Measurements from ENCODE around the gene CYSTM1. TPM values are rescaled to one million over a fixed set of nuclear protein-coding genes. Genes with fewer than 3 reads are reported as not detected.
"Not testable (repeated sequence)": the region's sequence is repeated elsewhere in the genome, so short reads cannot be mapped to it uniquely, and the experiment has no call there.

Gene CYSTM1
- total and polyA plus RNA-seq, 2 experiments from 2014 or later = 16.0 to 42.3 TPM

GRCh38 chr5:140192715-140193430 lies 17.9 kb downstream of the CYSTM1 start:
- TF ChIP-seq EZH2 (IDR thresholded peaks at IDR 0.05; ENCODE audit: insufficient read depth, poor library complexity, severe bottlenecking) (no peak), EZH2phosphoT487 (IDR thresholded peaks at IDR 0.05; ENCODE audit: insufficient read depth, low read depth) (no peak)
- H4K20me1 ChIP-seq (ENCODE audit: insufficient read depth) = no peaks in the 10 kb centered on the region
- H2AFZ ChIP-seq = no peak overlapping the region
- no peaks in the 10 kb centered on the region for H3K27me3 ChIP-seq (replicated peaks; ENCODE audit: insufficient read depth)
- H3K9me2 ChIP-seq (ENCODE audit: insufficient read depth) = no peaks in the 10 kb centered on the region
- H3K27ac ChIP-seq = no peak overlapping the region
- no peak overlapping the region for H3K4me3 ChIP-seq
- in situ Hi-C loops (cut with MboI) = no loop called here
- 86 to 93% methylated on average over 5 of the region's 5 CpGs for WGBS, 2 experiments (ENCODE audit: low coverage in 1 of 2, low lambda C conversion rate in 2 of 2, missing lambda C conversion rate in 2 of 2)
- no peak overlapping the region for H3K9ac ChIP-seq
- H3K79me2 ChIP-seq (ENCODE audit: insufficient read depth) = no peaks in the 10 kb centered on the region
- no peak for DNase-seq
- peaks cover 5% of the 10 kb centered on the region; the same call in 1 of the 2 replicates for H3F3A ChIP-seq (ENCODE audit: insufficient read depth)
- H3K9me3 ChIP-seq (ENCODE audit: low read depth) = no peaks in the 10 kb centered on the region
- H3K36me3 ChIP-seq (ENCODE audit: low read depth) = no peaks in the 10 kb centered on the region
- H3K4me2 ChIP-seq (ENCODE audit: unreplicated experiment) = no peak overlapping the region
- peaks cover 12% of the 10 kb centered on the region for H3K4me1 ChIP-seq (ENCODE audit: insufficient read depth)

- in situ Hi-C loops (cut with MboI) = no loop called here
- Histone ChIP-seq H3F3A (ENCODE audit: insufficient read depth) (peaks cover 4% of the 10 kb centered on the region; the same call in 1 of the 2 replicates), H2AFZ (no peak overlapping the region)
These were observed 19.7 kb downstream of the CYSTM1 start for GRCh38 chr5:140194662-140195061.

GRCh38 chr5:140196115-140196814 lies 21.3 kb downstream of the CYSTM1 start:
- no peak for TF ChIP-seq EZH2 (IDR thresholded peaks at IDR 0.05; ENCODE audit: insufficient read depth, poor library complexity, severe bottlenecking)
- TF ChIP-seq EZH2phosphoT487 (IDR thresholded peaks at IDR 0.05; ENCODE audit: insufficient read depth, low read depth) = no peak
- Histone ChIP-seq H3K4me2 (ENCODE audit: unreplicated experiment) (no peak overlapping the region), H3K4me3 (no peak overlapping the region), H3F3A (ENCODE audit: insufficient read depth) (no peaks in the 10 kb centered on the region), H3K9me2 (ENCODE audit: insufficient read depth) (no peaks in the 10 kb centered on the region), H3K27ac (no peak overlapping the region), H3K27me3 (replicated peaks; ENCODE audit: insufficient read depth) (no peaks in the 10 kb centered on the region), H4K20me1 (ENCODE audit: insufficient read depth) (no peaks in the 10 kb centered on the region), H2AFZ (no peak overlapping the region), H3K4me1 (ENCODE audit: insufficient read depth) (no peaks in the 10 kb centered on the region), H3K79me2 (ENCODE audit: insufficient read depth) (peaks cover 4% of the 10 kb centered on the region; the same call in 1 of the 2 replicates), H3K9ac (no peak overlapping the region), H3K9me3 (ENCODE audit: low read depth) (no peaks in the 10 kb centered on the region), H3K36me3 (ENCODE audit: low read depth) (no peaks in the 10 kb centered on the region)
- whole genome bisulfite sequencing, 2 experiments (ENCODE audit: low coverage in 1 of 2, low lambda C conversion rate in 2 of 2, missing lambda C conversion rate in 2 of 2) = 71 to 93% methylated on average over 2 of the region's 2 CpGs
- in situ Hi-C loops (cut with MboI) = no loop called here
- no peak for DNase-seq

More at GRCh38 chr5:140194662-140195061, 19.7 kb downstream of the CYSTM1 start:
- Histone ChIP-seq H3K4me1 (ENCODE audit: insufficient read depth) (peaks cover 12% of the 10 kb centered on the region), H3K4me2 (ENCODE audit: unreplicated experiment) (no peak overlapping the region), H4K20me1 (ENCODE audit: insufficient read depth) (no peaks in the 10 kb centered on the region), H3K9me2 (ENCODE audit: insufficient read depth) (no peaks in the 10 kb centered on the region), H3K79me2 (ENCODE audit: insufficient read depth) (no peaks in the 10 kb centered on the region), H3K36me3 (ENCODE audit: low read depth) (no peaks in the 10 kb centered on the region), H3K9me3 (ENCODE audit: low read depth) (no peaks in the 10 kb centered on the region), H3K4me3 (no peak overlapping the region), H3K27ac (no peak overlapping the region), H3K9ac (no peak overlapping the region), H3K27me3 (replicated peaks; ENCODE audit: insufficient read depth) (no peaks in the 10 kb centered on the region)
- WGBS, 2 experiments (ENCODE audit: low coverage in 1 of 2, low lambda C conversion rate in 2 of 2, missing lambda C conversion rate in 2 of 2) = 60 to 64% methylated on average over 2 of the region's 2 CpGs
- TF ChIP-seq EZH2phosphoT487 (IDR thresholded peaks at IDR 0.05; ENCODE audit: insufficient read depth, low read depth) (no peak), EZH2 (IDR thresholded peaks at IDR 0.05; ENCODE audit: insufficient read depth, poor library complexity, severe bottlenecking) (no peak)
- DNase-seq = no peak

GRCh38 chr5:140197023-140197422 lies 22.0 kb downstream of the CYSTM1 start:
- Histone ChIP-seq H3K4me1 (ENCODE audit: insufficient read depth) (peaks cover 3% of the 10 kb centered on the region), H3K79me2 (ENCODE audit: insufficient read depth) (peaks cover 4% of the 10 kb centered on the region; the same call in 1 of the 2 replicates), H3K9ac (no peak overlapping the region), H3F3A (ENCODE audit: insufficient read depth) (no peaks in the 10 kb centered on the region), H3K27me3 (replicated peaks; ENCODE audit: insufficient read depth) (no peaks in the 10 kb centered on the region), H3K9me2 (ENCODE audit: insufficient read depth) (no peaks in the 10 kb centered on the region), H4K20me1 (ENCODE audit: insufficient read depth) (no peaks in the 10 kb centered on the region), H3K36me3 (ENCODE audit: low read depth) (no peaks in the 10 kb centered on the region), H2AFZ (no peak overlapping the region), H3K27ac (no peak overlapping the region), H3K9me3 (ENCODE audit: low read depth) (no peaks in the 10 kb centered on the region), H3K4me3 (no peak overlapping the region), H3K4me2 (ENCODE audit: unreplicated experiment) (no peak overlapping the region)
- TF ChIP-seq EZH2phosphoT487 (IDR thresholded peaks at IDR 0.05; ENCODE audit: insufficient read depth, low read depth) (no peak), EZH2 (IDR thresholded peaks at IDR 0.05; ENCODE audit: insufficient read depth, poor library complexity, severe bottlenecking) (no peak)
- no peak for DNase-seq
- in situ Hi-C loops (cut with MboI) = no loop called here
- WGBS, 2 experiments (ENCODE audit: low coverage in 1 of 2, low lambda C conversion rate in 2 of 2, missing lambda C conversion rate in 2 of 2) = 94 to 100% methylated on average over 2 of the region's 2 CpGs

GRCh38 chr5:140198915-140199314 lies 23.9 kb downstream of the CYSTM1 start:
- H3K9me2 ChIP-seq (ENCODE audit: insufficient read depth); H3F3A ChIP-seq (ENCODE audit: insufficient read depth); H3K4me3 ChIP-seq; DNase-seq; H3K4me1 ChIP-seq (ENCODE audit: insufficient read depth); H3K4me2 ChIP-seq (ENCODE audit: unreplicated experiment); H2AFZ ChIP-seq; H3K27ac ChIP-seq; in situ Hi-C loops (cut with MboI); H3K27me3 ChIP-seq (replicated peaks; ENCODE audit: insufficient read depth); H3K9me3 ChIP-seq (ENCODE audit: low read depth); H3K79me2 ChIP-seq (ENCODE audit: insufficient read depth); H3K36me3 ChIP-seq (ENCODE audit: low read depth); H3K9ac ChIP-seq; H4K20me1 ChIP-seq (ENCODE audit: insufficient read depth): not testable (repeated sequence)
- 71 to 75% methylated on average over 1 of the region's 1 CpG for WGBS, 2 experiments (ENCODE audit: low coverage in 1 of 2, low lambda C conversion rate in 2 of 2, missing lambda C conversion rate in 2 of 2)

Data from GM23248 (cell line).